GM23248 (cell line): ENCODE measurements around the gene HMGN1. TPM values are rescaled to one million over a fixed set of nuclear protein-coding genes. Genes with fewer than 3 reads are reported as not detected.

ENCODE experiments used
- DNase-seq: peaks from one replicate; pipeline ENCODE4 v3.0.0-alpha.2; 2015
- H2AFZ ChIP-seq: fragments of 200-600 bp; sonication (generic); 2 replicates; pipeline ENCODE4 v1.6.1; 2016; ENCODE audit warnings: antibody characterized with exemption
- H3F3A ChIP-seq: fragments of 200-600 bp; sonication (generic); 2 replicates; pipeline ENCODE4 v1.6.1; 2016; ENCODE audit warnings: mild to moderate bottlenecking, antibody characterized with exemption, mixed run types; ENCODE audit not compliant: insufficient read depth
- H3K27ac ChIP-seq: fragments of 200-600 bp; sonication (generic); 2 replicates; pipeline ENCODE4 v1.5.1; 2016; ENCODE audit warnings: mild to moderate bottlenecking
- H3K27me3 ChIP-seq: fragments of 200-600 bp; sonication (generic); replicated peaks from 2 replicates; pipeline ENCODE4 v1.6.1; 2016; ENCODE audit warnings: mild to moderate bottlenecking; ENCODE audit not compliant: insufficient read depth
- H3K36me3 ChIP-seq: fragments of 200-600 bp; sonication (generic); 2 replicates; pipeline ENCODE4 v1.6.1; 2016; ENCODE audit warnings: low read depth, mild to moderate bottlenecking
- H3K4me1 ChIP-seq: fragments of 200-600 bp; sonication (generic); 2 replicates; pipeline ENCODE4 v1.6.1; 2016; ENCODE audit warnings: mild to moderate bottlenecking; ENCODE audit not compliant: insufficient read depth
- H3K4me2 ChIP-seq: fragments of 200-600 bp; sonication (generic); one replicate; pipeline ENCODE4 v1.6.1; 2016; ENCODE audit warnings: mild to moderate bottlenecking; ENCODE audit not compliant: unreplicated experiment
- H3K4me3 ChIP-seq: fragments of 200-600 bp; sonication (generic); 2 replicates; pipeline ENCODE4 v1.5.1; 2016; ENCODE audit warnings: mild to moderate bottlenecking
- H3K79me2 ChIP-seq: fragments of 200-600 bp; sonication (generic); 2 replicates; pipeline ENCODE4 v1.6.1; 2016; ENCODE audit warnings: mild to moderate bottlenecking; ENCODE audit not compliant: insufficient read depth
- H3K9ac ChIP-seq: fragments of 200-600 bp; sonication (generic); 2 replicates; pipeline ENCODE4 v1.6.1; 2016; ENCODE audit warnings: mild to moderate bottlenecking
- H3K9me2 ChIP-seq: fragments of 200-600 bp; sonication (generic); 2 replicates; pipeline ENCODE4 v1.6.1; 2016; ENCODE audit warnings: mixed run types, mild to moderate bottlenecking, moderate library complexity; ENCODE audit not compliant: insufficient read depth
- H3K9me3 ChIP-seq: fragments of 200-600 bp; sonication (generic); one replicate; pipeline ENCODE4 v1.6.1; 2017; ENCODE audit warnings: low read depth
- H4K20me1 ChIP-seq: fragments of 200-600 bp; sonication (generic); 2 replicates; pipeline ENCODE4 v1.6.0; 2016; ENCODE audit not compliant: insufficient read depth
- EZH2 ChIP-seq: fragments of 200-600 bp; sonication (generic); IDR thresholded peaks from 2 replicates; pipeline ENCODE4 v1.6.1; 2018; ENCODE audit warnings: antibody characterized with exemption, mild to moderate bottlenecking; ENCODE audit not compliant: insufficient read depth, poor library complexity, severe bottlenecking
- EZH2phosphoT487 ChIP-seq: fragments of 200-600 bp; sonication (generic); IDR thresholded peaks from 2 replicates; pipeline ENCODE4 v1.6.1; 2018; ENCODE audit warnings: antibody characterized with exemption, moderate library complexity, mild to moderate bottlenecking, low read depth; ENCODE audit not compliant: insufficient read depth
- WGBS, 2 experiments: methylation state at CpG; one replicate each; pipeline ENCODE4 v1.1.6; 2015 to 2017; ENCODE audit warnings: low lambda C conversion rate in 2 of 2, low coverage in 1 of 2; ENCODE audit errors: missing lambda C conversion rate in 2 of 2; 5-methylcytosine and 5-hydroxymethylcytosine counted together
- in situ Hi-C: fragments of 300-500 bp; cut with MboI; formaldehyde crosslinking; loops from 2 replicates; pipeline ENCODE4 v1.15.0; 2020
- polyA plus RNA-seq: library from polyadenylated mRNA; unstranded; fragments of >200 nt; fragmentation: Nextera tagmentation; extraction: Ambion mirVana; gene quantifications from 2 replicates; pipeline ENCODE4 v1.2.1, GENCODE V29; 2016
- total RNA-seq: library from RNA; depleted of rRNA; stranded (reverse); fragments of >200 nt; shearing (Covaris generic); gene quantifications from 2 replicates; pipeline ENCODE4 v1.2.3, GENCODE V29; 2014

The HMGN1 gene
- total and polyA plus RNA-seq, 2 experiments from 2014 or later = 192 to 349 TPM

GRCh38 chr21:39336457-39337008 lies 12.4 kb downstream of the HMGN1 start:
- no peak overlapping the region for H3K4me3 ChIP-seq
- H3K4me1 ChIP-seq = no peaks in the 10 kb centered on the region
- H3K27ac ChIP-seq = no peak overlapping the region
- in situ Hi-C loops = no loop called here
- peaks cover 7% of the 10 kb centered on the region for H3K36me3 ChIP-seq
- no peak for TF ChIP-seq EZH2
- no peak for TF ChIP-seq EZH2phosphoT487
- no peak for DNase-seq
- no peak overlapping the region for H3K9ac ChIP-seq
- no peaks in the 10 kb centered on the region for H3K79me2 ChIP-seq
- peaks cover 30% of the 10 kb centered on the region for H3F3A ChIP-seq
- WGBS, 2 experiments = 90% methylated on average over 13 of the region's 13 CpGs
- H4K20me1 ChIP-seq = no peaks in the 10 kb centered on the region
- H2AFZ ChIP-seq = no peak overlapping the region
- H3K4me2 ChIP-seq = no peak overlapping the region
- H3K9me3 ChIP-seq = no peaks in the 10 kb centered on the region
- no peaks in the 10 kb centered on the region for H3K27me3 ChIP-seq
- no peaks in the 10 kb centered on the region for H3K9me2 ChIP-seq

DNA sequence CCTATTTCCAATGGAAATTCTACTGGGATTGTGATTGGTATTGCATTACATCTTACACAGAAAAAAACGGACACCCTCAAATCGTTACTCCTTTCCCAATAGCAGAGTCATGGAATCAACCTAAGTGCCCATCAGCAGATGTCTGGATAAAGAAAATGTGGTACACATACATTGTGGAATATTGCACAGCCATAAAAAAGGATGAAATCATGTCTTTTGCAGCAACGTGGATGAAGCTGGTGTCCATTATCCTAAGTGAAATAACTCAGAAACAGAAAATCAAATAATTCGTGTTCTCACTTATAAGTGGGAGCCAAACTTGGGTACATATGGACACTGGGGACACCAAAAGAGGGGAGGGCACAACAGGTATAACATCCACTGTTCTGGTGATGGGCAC lies 14.3 kb downstream of the HMGN1 start:
- no peak for DNase-seq
- TF ChIP-seq EZH2phosphoT487 (no peak), EZH2 (no peak)
- Histone ChIP-seq H3K9me2 (no peaks in the 10 kb centered on the region), H3K4me2 (no peak overlapping the region), H3K9ac (no peak overlapping the region), H3F3A (0 out of 2 replicates have a peak, but pooled peaks cover 11% of the 10 kb centered on the region), H3K79me2 (no peaks in the 10 kb centered on the region), H2AFZ (no peak overlapping the region), H3K27ac (no peak overlapping the region), H3K4me1 (no peaks in the 10 kb centered on the region), H3K9me3 (no peaks in the 10 kb centered on the region), H3K4me3 (no peak overlapping the region), H4K20me1 (no peaks in the 10 kb centered on the region), H3K36me3 (no peaks in the 10 kb centered on the region), H3K27me3 (no peaks in the 10 kb centered on the region)
- in situ Hi-C loops = no loop called here
- 79 to 80% methylated on average over 4 of the region's 4 CpGs for WGBS, 2 experiments

GRCh38 chr21:39332175-39332574 lies 16.7 kb downstream of the HMGN1 start:
- Histone ChIP-seq H3K9me2 (no peaks in the 10 kb centered on the region), H4K20me1 (no peaks in the 10 kb centered on the region), H3K27me3 (no peaks in the 10 kb centered on the region), H3K9ac (no peak overlapping the region), H3K4me2 (no peak overlapping the region), H3F3A (no peaks in the 10 kb centered on the region), H2AFZ (no peak overlapping the region), H3K9me3 (no peaks in the 10 kb centered on the region), H3K79me2 (no peaks in the 10 kb centered on the region), H3K36me3 (no peaks in the 10 kb centered on the region), H3K27ac (no peak overlapping the region), H3K4me3 (no peak overlapping the region), H3K4me1 (no peaks in the 10 kb centered on the region)
- WGBS, 2 experiments = 78 to 81% methylated on average over 8 of the region's 8 CpGs
- no peak for DNase-seq
- in situ Hi-C loops = no loop called here
- TF ChIP-seq EZH2 (no peak), EZH2phosphoT487 (no peak)

GRCh38 chr21:39330001-39330400 lies 18.9 kb downstream of the HMGN1 start:
- no peaks in the 10 kb centered on the region for H3K27me3 ChIP-seq
- H3K9me2 ChIP-seq = no peaks in the 10 kb centered on the region
- H4K20me1 ChIP-seq = no peaks in the 10 kb centered on the region
- H3K4me1 ChIP-seq = no peaks in the 10 kb centered on the region
- no peak overlapping the region for H3K4me2 ChIP-seq
- TF ChIP-seq EZH2phosphoT487 (no peak), EZH2 (no peak)
- no peak for DNase-seq
- H3K9ac ChIP-seq = no peak overlapping the region
- in situ Hi-C loops = no loop called here
- no peaks in the 10 kb centered on the region for H3K79me2 ChIP-seq
- H3K27ac ChIP-seq = no peak overlapping the region
- no peaks in the 10 kb centered on the region for H3K36me3 ChIP-seq
- 82 to 86% methylated on average over 6 of the region's 6 CpGs for WGBS, 2 experiments
- no peak overlapping the region for H2AFZ ChIP-seq
- H3F3A ChIP-seq = no peaks in the 10 kb centered on the region
- no peak overlapping the region for H3K4me3 ChIP-seq
- H3K9me3 ChIP-seq = no peaks in the 10 kb centered on the region

DNA sequence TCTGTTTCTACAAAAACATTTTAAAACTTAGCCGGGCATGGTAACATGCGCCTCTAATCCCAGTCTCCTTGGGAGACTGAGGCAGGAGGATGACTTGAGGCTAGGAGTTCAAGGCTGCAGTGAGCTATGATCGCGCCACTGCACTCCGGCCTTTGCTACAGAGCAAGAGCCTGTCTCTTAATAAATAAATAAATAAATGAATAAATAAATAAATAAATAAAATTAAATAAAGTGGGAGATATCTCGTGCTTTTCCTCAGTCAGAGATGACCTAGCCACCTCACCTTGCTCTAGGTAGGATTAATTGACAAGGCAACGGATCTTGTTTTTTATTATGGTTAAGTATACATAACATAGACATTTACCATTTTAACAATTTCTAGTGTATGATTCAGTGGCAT lies 21.2 kb downstream of the HMGN1 start:
- no peak overlapping the region for H3K4me2 ChIP-seq
- no peak overlapping the region for H2AFZ ChIP-seq
- H3K9me2 ChIP-seq = no peaks in the 10 kb centered on the region
- H3K4me3 ChIP-seq = no peak overlapping the region
- H3K9ac ChIP-seq = no peak overlapping the region
- in situ Hi-C loops = no loop called here
- no peak for TF ChIP-seq EZH2phosphoT487
- no peak for TF ChIP-seq EZH2
- H3K36me3 ChIP-seq = no peaks in the 10 kb centered on the region
- no peaks in the 10 kb centered on the region for H4K20me1 ChIP-seq
- H3K27me3 ChIP-seq = no peaks in the 10 kb centered on the region
- no peaks in the 10 kb centered on the region for H3K79me2 ChIP-seq
- 85 to 91% methylated on average over 7 of the region's 7 CpGs for WGBS, 2 experiments
- no peaks in the 10 kb centered on the region for H3K4me1 ChIP-seq
- no peaks in the 10 kb centered on the region for H3K9me3 ChIP-seq
- no peak for DNase-seq
- no peak overlapping the region for H3K27ac ChIP-seq
- no peaks in the 10 kb centered on the region for H3F3A ChIP-seq
